ENCODE results near the gene GDE1. TPM values are rescaled to one million over a fixed set of nuclear protein-coding genes. Genes with fewer than 3 reads are reported as not detected.

The GDE1 gene
- total RNA-seq, result 27.4 TPM

GRCh38 chr16:19521471-19522396 is at the start of gene GDE1:
TSS of gene GDE1 (minus strand) at chr16:19522098. CDS start at chr16:19521964, 134 bp downstream.
- TF ChIP-seq CTCF (IDR thresholded peaks at IDR 0.05), result peak; percentile 17 to 55 (median 50)
- Histone ChIP-seq H3K27ac (peak within 1 kb of the TSS; percentile 85 to 91), H3K4me1 (peaks cover 6 to 31% of the 10 kb centered on the region in 2 donors), H3K9me3 (no peaks in the 10 kb centered on the region), H3K4me3 (peak within 1 kb of the TSS; percentile 82 to 89), H3K36me3 (peaks cover 1 to 2% of the 10 kb centered on the region in 2 donors), H3K27me3 (no peaks in the 10 kb centered on the region)
- peak; percentile 82 to 97 for DNase-seq (ENCODE audit: low spot score in 2 of 2)
- intact Hi-C loops (cut with DNase I), result loop anchor here (1.0 to 5.0 kb wide), 6 partner anchors 34 to 721 kb away; partner anchors contain the start of genes ARL6IP1, COQ7 and VPS35L

- Histone ChIP-seq H3K27ac (no peak overlapping the region), H3K4me1 (no peaks in the 10 kb centered on the region), H3K4me3 (no peak overlapping the region), H3K36me3 (peaks cover 59 to 72% of the 10 kb centered on the region in 2 donors), H3K27me3 (no peaks in the 10 kb centered on the region), H3K9me3 (no peaks in the 10 kb centered on the region)
- intact Hi-C loops (cut with DNase I), result no loop called here
- TF ChIP-seq CTCF (IDR thresholded peaks at IDR 0.05), result no peak
- DNase-seq (ENCODE audit: low spot score in 2 of 2), result no peak
Observed at GRCh38 chr16:19567560-19567959, 45.7 kb upstream of the GDE1 start.

- Histone ChIP-seq H3K4me3 (no peak overlapping the region), H3K27ac (no peak overlapping the region), H3K4me1 (no peaks in the 10 kb centered on the region), H3K27me3 (no peaks in the 10 kb centered on the region), H3K9me3 (no peaks in the 10 kb centered on the region), H3K36me3 (peaks cover 51 to 62% of the 10 kb centered on the region in 2 donors)
- DNase-seq (ENCODE audit: low spot score in 2 of 2), result no peak
- TF ChIP-seq CTCF (IDR thresholded peaks at IDR 0.05), result no peak
- intact Hi-C loops (cut with DNase I), result no loop called here
Observed at GRCh38 chr16:19566362-19566761, 44.5 kb upstream of the GDE1 start.

GRCh38 chr16:19563377-19563776 is 41.5 kb upstream of the GDE1 start:
- intact Hi-C loops (cut with DNase I), result no loop called here
- H3K27me3 ChIP-seq, result no peaks in the 10 kb centered on the region
- H3K9me3 ChIP-seq, result no peaks in the 10 kb centered on the region
- no peak overlapping the region for H3K27ac ChIP-seq
- no peaks in the 10 kb centered on the region for H3K4me1 ChIP-seq
- no peak for DNase-seq (ENCODE audit: low spot score in 2 of 2)
- no peak overlapping the region for H3K4me3 ChIP-seq
- H3K36me3 ChIP-seq, result peaks cover 28 to 35% of the 10 kb centered on the region in 2 donors
- no peak for TF ChIP-seq CTCF (IDR thresholded peaks at IDR 0.05)

GRCh38 chr16:19560078-19560477 is 38.2 kb upstream of the GDE1 start:
- no peaks in the 10 kb centered on the region for H3K9me3 ChIP-seq
- no peak for TF ChIP-seq CTCF (IDR thresholded peaks at IDR 0.05)
- H3K36me3 ChIP-seq, result peaks cover 6 to 7% of the 10 kb centered on the region in 2 donors
- peaks cover 0 to 2% of the 10 kb centered on the region in 2 donors for H3K4me1 ChIP-seq
- intact Hi-C loops (cut with DNase I), result no loop called here
- H3K27me3 ChIP-seq, result no peaks in the 10 kb centered on the region
- H3K4me3 ChIP-seq, result no peak overlapping the region
- no peak overlapping the region for H3K27ac ChIP-seq
- no peak for DNase-seq (ENCODE audit: low spot score in 2 of 2)
